Activated T-cell treated with anti-CD3 and anti-CD28 coated beads, Interleukin-2, amount 50 U/mL, for 1 hour (primary cell): Measurements from ENCODE around the gene JUND.

Source experiments
- DNase-seq: peaks from one replicate; pipeline ENCODE4 v3.0.0-alpha.2; 2020

JUND gene

DNA sequence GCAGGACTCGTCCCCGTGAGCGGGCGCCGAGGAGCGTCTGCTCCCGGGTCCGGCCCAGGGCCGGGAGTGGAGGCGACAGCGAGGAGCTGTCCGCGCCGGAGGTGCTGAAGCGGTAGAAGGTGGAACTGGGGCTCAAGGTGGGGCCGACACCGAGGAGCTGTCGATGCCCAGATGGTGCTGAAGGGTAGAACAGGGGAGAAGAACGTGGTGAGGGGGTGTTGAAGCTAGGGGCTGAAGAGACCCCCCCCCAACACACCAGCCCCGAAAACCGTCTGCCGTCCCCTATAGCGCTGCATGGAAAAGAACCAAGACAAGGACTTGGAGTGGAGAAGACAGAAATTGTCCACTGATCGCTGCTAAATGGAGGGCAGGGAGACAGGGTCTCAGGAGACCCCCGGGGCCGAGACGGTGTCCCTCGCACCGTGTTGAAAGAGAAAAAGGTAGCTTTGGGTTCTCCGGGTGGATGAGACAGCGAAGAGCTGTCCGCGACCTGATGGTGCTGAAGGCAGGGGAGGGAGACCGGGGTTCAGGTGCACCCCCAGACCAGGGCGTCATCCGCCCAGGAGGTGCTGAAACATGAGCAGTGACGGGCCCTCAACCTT lies 48.1 kb downstream of the JUND start:
- DNase-seq, result peak; percentile 57

DNA sequence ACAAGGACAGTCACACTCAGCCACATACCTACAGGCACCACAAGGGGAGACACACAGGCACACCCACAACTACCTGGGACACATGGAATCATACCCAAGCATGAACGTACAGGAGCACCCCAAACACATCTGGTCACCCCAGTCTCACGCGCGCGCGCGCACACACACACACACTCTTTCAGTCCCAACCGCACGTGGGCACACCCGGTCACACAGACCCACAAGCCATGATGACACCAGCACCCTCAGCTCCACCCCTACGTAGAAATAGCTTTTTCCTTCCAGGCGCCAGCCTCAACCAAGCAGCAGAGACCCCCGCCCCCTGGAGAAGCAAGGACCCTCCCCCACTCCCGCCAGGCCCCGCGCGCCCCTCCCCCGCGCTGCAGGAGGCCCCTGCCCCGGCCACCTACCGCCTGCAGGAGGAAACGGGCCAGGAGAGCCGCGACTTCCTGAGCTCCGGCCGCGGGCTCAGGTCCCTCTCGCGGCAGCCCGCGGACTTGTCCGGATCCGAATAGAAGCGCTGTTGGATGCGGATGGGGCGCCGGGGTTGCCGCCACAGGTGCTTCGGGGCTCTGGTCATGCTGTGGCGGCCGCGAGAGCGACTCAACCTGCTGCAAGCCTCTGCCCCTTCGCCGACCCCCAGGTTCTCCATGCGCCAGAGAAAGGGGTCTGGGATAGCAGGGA lies 48.7 kb downstream of the JUND start:
- DNase-seq, result no peak

DNA sequence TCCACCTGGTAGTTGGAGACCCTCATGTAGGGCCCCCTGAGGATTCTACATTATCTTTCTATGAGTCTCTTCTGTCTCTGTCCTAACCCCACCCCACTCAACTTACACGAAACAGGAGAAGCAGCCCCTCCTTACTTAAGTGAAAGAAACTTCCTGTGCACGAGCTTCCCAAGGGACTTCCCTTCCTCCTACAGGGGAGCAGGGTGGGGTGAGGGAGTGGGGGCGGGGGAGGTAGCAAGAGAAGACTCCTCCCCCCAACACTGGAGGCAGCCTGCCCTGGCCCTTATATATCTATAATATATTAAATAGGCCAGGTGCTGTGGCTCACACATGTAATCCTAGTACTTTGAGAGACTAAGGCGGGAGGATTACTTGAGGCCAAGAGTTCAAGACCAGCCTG lies 49.6 kb downstream of the JUND start:
- no peak for DNase-seq

DNA sequence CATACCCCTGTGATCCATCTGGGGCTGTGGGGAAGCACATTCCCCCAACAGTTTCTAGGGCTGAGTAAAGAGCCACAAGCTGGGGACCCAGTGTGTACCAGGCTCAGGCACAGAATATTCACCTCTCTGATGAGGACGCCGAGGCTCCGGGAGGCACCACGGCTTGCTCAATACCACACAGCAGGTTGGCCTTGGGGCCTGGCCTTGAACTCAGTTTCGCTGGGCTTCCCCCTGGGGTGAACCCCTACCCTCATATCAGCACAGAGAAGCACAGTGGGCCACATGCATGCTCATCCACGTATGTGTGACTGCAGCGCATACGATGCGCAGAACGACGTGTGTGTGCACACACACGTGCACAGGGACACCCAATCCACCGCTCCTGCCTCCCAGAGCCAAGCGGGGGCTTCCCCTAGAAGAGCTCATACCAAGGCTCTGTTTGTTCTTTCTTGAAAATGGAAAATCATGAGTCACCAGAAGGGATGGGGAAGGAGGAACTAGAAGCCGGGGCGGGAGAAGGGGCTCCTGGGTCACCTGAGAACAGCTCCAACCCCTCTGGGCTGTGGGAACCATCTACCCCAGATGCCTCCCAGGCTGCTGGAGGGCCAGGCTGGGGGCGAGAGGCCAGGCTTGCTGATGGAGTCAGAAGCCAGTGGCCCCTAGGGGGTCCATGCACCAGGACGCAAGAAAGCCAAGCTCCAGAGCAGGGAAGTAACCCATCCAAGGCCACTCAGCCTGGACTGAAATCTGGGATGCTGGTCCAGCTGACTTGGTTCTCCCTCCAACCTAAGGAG lies 50.3 kb downstream of the JUND start:
- DNase-seq, result no peak

DNA sequence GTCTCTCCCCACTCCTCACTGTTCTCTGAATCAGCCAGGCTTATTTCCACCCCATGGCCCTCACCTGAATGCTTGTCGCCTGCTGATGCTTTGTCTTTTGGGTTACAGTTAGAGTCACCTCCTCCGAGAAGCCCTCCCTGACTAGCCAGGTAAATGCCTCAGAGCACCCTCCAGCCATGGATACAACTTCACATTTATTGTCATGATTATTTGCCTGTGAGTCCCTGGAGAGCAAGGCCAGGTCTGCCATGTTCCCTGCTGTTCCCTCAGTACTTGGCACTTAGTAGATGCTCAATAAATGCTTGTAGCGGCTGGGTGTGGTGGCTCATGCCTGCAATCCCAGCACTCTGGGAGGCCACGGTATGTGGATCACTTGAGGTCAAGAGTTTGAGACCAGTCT lies 51.5 kb downstream of the JUND start:
- no peak for DNase-seq
